A673 (cell line): ENCODE results near the gene WNT2B. TPM values are rescaled to one million over a fixed set of nuclear protein-coding genes. Genes with fewer than 3 reads are reported as not detected.

Experiments used
- BruUV-seq: library from RNA; stranded (reverse); fragments of 400-500 nt; replicated peaks from 2 replicates; lab custom pipeline; 2021; lab: Mats Ljungman, UMichigan
- CTCF ChIA-PET: fragments of 300-600 bp; sonication (Branson Sonifier 250); formaldehyde crosslinking; loops from one replicate; lab custom pipeline; 2022; ENCODE audit warnings: antibody characterized with exemption; lab: Charles Lee
- POLR2A ChIA-PET: fragments of 300-600 bp; sonication (Branson Sonifier 250); formaldehyde crosslinking; loops from one replicate; lab custom pipeline; 2022; ENCODE audit warnings: antibody characterized with exemption; ENCODE audit not compliant: low non-redundant PET; lab: Charles Lee
- DNase-seq: peaks from one replicate; pipeline ENCODE4 v3.0.0-alpha.2; 2015; ENCODE audit warnings: low spot score
- H3K27ac ChIP-seq: fragments of 200-600 bp; sonication (generic); 2 replicates; pipeline ENCODE4 v1.5.1; 2016; ENCODE audit warnings: mixed run types, low read depth, mild to moderate bottlenecking, mixed read lengths, antibody characterized with exemption, low read length; ENCODE audit not compliant: poor library complexity, severe bottlenecking
- H3K27me3 ChIP-seq: fragments of 200-600 bp; sonication (generic); replicated peaks from 2 replicates; pipeline ENCODE4 v1.6.1; 2017; ENCODE audit warnings: mixed run types, low read depth, mild to moderate bottlenecking, mixed read lengths, antibody characterized with exemption, low read length; ENCODE audit not compliant: insufficient read depth, poor library complexity
- H3K36me3 ChIP-seq: fragments of 200-600 bp; sonication (generic); 2 replicates; pipeline ENCODE4 v1.6.1; 2016; ENCODE audit warnings: mixed run types, mild to moderate bottlenecking, mixed read lengths, antibody characterized with exemption, low read length; ENCODE audit not compliant: insufficient read depth, poor library complexity, severe bottlenecking
- H3K4me1 ChIP-seq: fragments of 200-600 bp; sonication (generic); 2 replicates; pipeline ENCODE4 v1.6.1; 2017; ENCODE audit warnings: mixed run types, mild to moderate bottlenecking, mixed read lengths, antibody characterized with exemption, low read length; ENCODE audit not compliant: insufficient read depth, poor library complexity, severe bottlenecking
- H3K4me3 ChIP-seq: fragments of 200-600 bp; sonication (generic); 2 replicates; pipeline ENCODE4 v1.5.1; 2016; ENCODE audit warnings: low read depth, mixed run types, mild to moderate bottlenecking, mixed read lengths, low read length; ENCODE audit not compliant: poor library complexity, severe bottlenecking
- H3K9me3 ChIP-seq: fragments of 200-600 bp; sonication (generic); 2 replicates; pipeline ENCODE4 v1.6.1; 2016; ENCODE audit warnings: mixed run types, low read depth, mild to moderate bottlenecking, mixed read lengths, antibody characterized with exemption, low read length; ENCODE audit not compliant: poor library complexity, severe bottlenecking
- CTCF ChIP-seq: fragments of 300-800, 200-600 bp; sonication (generic); conservative IDR thresholded peaks from 2 replicates; pipeline ENCODE4 v1.5.1; 2017; ENCODE audit warnings: low read depth, mild to moderate bottlenecking, antibody characterized with exemption, low read length, moderate library complexity, mixed read lengths
- EZH2 ChIP-seq: fragments of 200-600 bp; sonication (generic); IDR thresholded peaks from 2 replicates; pipeline ENCODE4 v1.6.1; 2017; ENCODE audit warnings: borderline replicate concordance, low read depth, mild to moderate bottlenecking, mixed read lengths, antibody characterized with exemption, low read length; ENCODE audit not compliant: poor library complexity, severe bottlenecking
- intact Hi-C: fragments of 100-400 bp; cut with micrococcal nuclease; formaldehyde crosslinking; loops from one replicate; pipeline ENCODE4 v1.10.0; 2022; ENCODE audit not compliant: unreplicated experiment
- total RNA-seq: library from RNA; stranded (reverse); gene quantifications from 2 replicates; pipeline ENCODE4 v1.2.3, GENCODE V29; 2021

WNT2B gene
- total RNA-seq, 1 experiment from 2014 or later, result 0.32 TPM

- no peaks in the 10 kb centered on the region for H3K4me1 ChIP-seq
- no TSS peak for BruUV-seq
- H3K4me3 ChIP-seq, result no peak overlapping the region
- H3K27me3 ChIP-seq, result no peaks in the 10 kb centered on the region
- intact Hi-C loops, result no loop called here
- no peaks in the 10 kb centered on the region for H3K36me3 ChIP-seq
- H3K9me3 ChIP-seq, result no peaks in the 10 kb centered on the region
- no peak overlapping the region for H3K27ac ChIP-seq
- no peak for TF ChIP-seq CTCF
- no peak for TF ChIP-seq EZH2
- no peak for DNase-seq
- CTCF ChIA-PET, result no interaction called here
- POLR2A ChIA-PET, result no interaction called here
Observed at GRCh38 chr1:112518186-112518585, 9.4 kb downstream of the WNT2B start.

GRCh38 chr1:112520166-112520565, 11.4 kb downstream of the WNT2B start:
- DNase-seq, result no peak
- TF ChIP-seq EZH2 (no peak), CTCF (no peak)
- intact Hi-C loops, result no loop called here
- Histone ChIP-seq H3K27me3 (no peaks in the 10 kb centered on the region), H3K27ac (no peak overlapping the region), H3K4me1 (no peaks in the 10 kb centered on the region), H3K9me3 (no peaks in the 10 kb centered on the region), H3K4me3 (no peak overlapping the region), H3K36me3 (no peaks in the 10 kb centered on the region)
- CTCF ChIA-PET, result no interaction called here
- POLR2A ChIA-PET, result no interaction called here
- BruUV-seq, result no TSS peak

- POLR2A ChIA-PET, result interaction anchor here (0.6 kb wide), 1 partner anchor 9 kb away, joined by 5 read pairs; no protein-coding TSS in a partner anchor
Observed at GRCh38 chr1:112522621-112523020, 13.9 kb downstream of the WNT2B start.

More at GRCh38 chr1:112522621-112523020, 13.9 kb downstream of the WNT2B start:
- H3K36me3 ChIP-seq, result no peaks in the 10 kb centered on the region
- H3K27me3 ChIP-seq, result no peaks in the 10 kb centered on the region
- no peak overlapping the region for H3K27ac ChIP-seq
- BruUV-seq, result no TSS peak
- intact Hi-C loops, result no loop called here
- H3K4me3 ChIP-seq, result no peak overlapping the region
- no peak for TF ChIP-seq CTCF
- no peak for TF ChIP-seq EZH2
- DNase-seq, result no peak
- peaks cover 4% of the 10 kb centered on the region for H3K4me1 ChIP-seq
- no peaks in the 10 kb centered on the region for H3K9me3 ChIP-seq
- CTCF ChIA-PET, result interaction anchor here (0.6 kb wide), 1 partner anchor 14 kb away, joined by 3 read pairs; the partner anchor contains the start of gene WNT2B
